Esophagus squamous epithelium (tissue), 5 donors: ENCODE data around the gene CHIT1. TPM values are rescaled to one million over a fixed set of nuclear protein-coding genes. Genes with fewer than 3 reads are reported as not detected.

Experiments used
- DNase-seq: peaks from one replicate; lab custom pipeline; 2025; lab: John Stamatoyannopoulos, UW
- H3K27ac ChIP-seq, 4 donors: fragments of 200-600 bp; sonication (generic); one replicate each; pipeline ENCODE4 v1.5.1; 2016 to 2019; ENCODE audit warnings: mild to moderate bottlenecking in 1 of 4
- H3K27me3 ChIP-seq, 4 donors: fragments of 200-600 bp; sonication (generic); 1 replicate in 3 of 4; 2 replicates in 1 of 4; pipeline versions ENCODE4 v1.5.1 to v1.6.0; 2017 to 2021; ENCODE audit warnings: antibody characterized with exemption in 1 of 4
- H3K36me3 ChIP-seq, 3 donors: fragments of 200-600 bp; sonication (generic); one replicate each; pipeline ENCODE4 v1.5.1; 2016 to 2019
- H3K4me1 ChIP-seq, 3 donors: fragments of 200-600 bp; sonication (generic); one replicate each; pipeline ENCODE4 v1.5.1; 2017 to 2019
- H3K4me3 ChIP-seq, 4 donors: fragments of 200-600 bp; sonication (generic); 1 replicate in 3 of 4; 2 replicates in 1 of 4; pipeline ENCODE4 v1.5.1; 2016 to 2019; ENCODE audit warnings: mild to moderate bottlenecking in 2 of 4, moderate library complexity in 1 of 4
- H3K9me3 ChIP-seq, 3 donors: fragments of 200-600 bp; sonication (generic); one replicate each; pipeline ENCODE4 v1.5.1; 2016 to 2019
- CTCF ChIP-seq, 6 experiments: fragments of 450-650 bp in 4 of 6; fragments of 200-600 bp in 2 of 6; sonication (generic) in 2 of 6; IDR thresholded peaks; one replicate each; pipeline ENCODE4 v1.5.1; 2016 to 2019; ENCODE audit warnings: antibody characterized with exemption in 6 of 6, mild to moderate bottlenecking in 4 of 6, moderate library complexity in 4 of 6
- POLR2A ChIP-seq, 4 donors: fragments of 450-650 bp; IDR thresholded peaks; one replicate each; pipeline ENCODE4 v1.6.1; 2017; ENCODE audit warnings: antibody characterized with exemption in 4 of 4, mild to moderate bottlenecking in 4 of 4, moderate library complexity in 3 of 4
- WGBS, 2 donors: methylation state at CpG; one replicate each; pipeline ENCODE4 v1.1.5; 2018; 5-methylcytosine and 5-hydroxymethylcytosine counted together
- intact Hi-C: fragments of 100-400 bp; cut with DNase I; formaldehyde crosslinking; loops from one replicate; pipeline ENCODE4 v1.15.0; 2022
- total RNA-seq, 4 donors: library from RNA; depleted of rRNA; stranded (reverse); fragments of >200 nt; gene quantifications; one replicate each; pipeline ENCODE4 v1.1.0, GENCODE V29; 2016
- donor health status: DM: yes; HTN: yes; CAD: no.

CHIT1 gene
- total RNA-seq, 4 donors from 2014 or later, result 1.00 TPM; not detected in 3

DNA sequence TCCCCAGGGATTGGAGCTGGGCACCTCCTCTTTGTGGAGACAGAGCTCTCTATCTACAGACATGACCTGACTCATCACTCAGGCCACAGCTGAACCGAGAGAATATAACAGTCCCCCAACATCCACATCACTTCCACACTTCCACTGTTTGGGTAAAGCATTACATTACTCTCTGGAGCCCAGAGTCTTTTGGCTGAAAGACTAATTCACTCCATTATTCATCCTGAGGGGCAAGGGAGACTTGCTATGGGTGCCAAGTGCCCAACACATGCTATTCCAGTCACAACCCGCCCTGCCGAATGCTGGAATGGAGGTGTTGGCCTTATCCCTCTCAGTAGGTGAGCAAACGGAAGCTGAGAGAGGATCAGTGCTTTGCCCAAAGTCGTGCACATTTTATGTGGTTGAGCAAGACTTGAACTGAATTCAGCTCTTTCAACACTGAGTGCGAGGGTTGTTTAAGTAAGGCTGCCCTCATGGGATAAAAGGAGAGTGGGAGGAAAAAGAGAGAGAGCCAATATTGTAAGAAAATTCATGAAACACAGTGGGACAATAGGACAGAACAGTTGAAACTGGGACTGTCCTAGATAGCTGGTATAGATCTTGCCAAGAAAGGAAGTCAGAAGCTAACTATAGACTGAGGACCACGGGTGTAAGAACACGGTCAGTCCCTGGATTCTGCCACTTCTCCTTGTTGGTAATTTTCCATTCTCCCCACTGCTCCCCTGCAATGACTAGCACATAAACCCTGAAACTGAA, 29.5 kb downstream of the CHIT1 start:
- H3K4me3 ChIP-seq, result no peak overlapping the region
- 4 to 17% methylated on average over 5 to 7 of the region's 8 CpGs for WGBS, 2 donors
- DNase-seq, result no peak

GRCh38 chr1:203199481-203199815, 30.0 kb downstream of the CHIT1 start:
- Histone ChIP-seq H3K27me3 (no peaks in the 10 kb centered on the region), H3K9me3 (no peaks in the 10 kb centered on the region), H3K27ac (peak overlapping the region; percentile 38 to 89 (median 76)), H3K4me1 (peaks cover 14 to 41% (median 32%) of the 10 kb centered on the region in 3 donors), H3K4me3 (no peak overlapping the region), H3K36me3 (no peaks in the 10 kb centered on the region)
- intact Hi-C loops, result no loop called here
- TF ChIP-seq POLR2A (IDR thresholded peaks at IDR 0.05) (no peak), CTCF (IDR thresholded peaks at IDR 0.05) (no peak)
- DNase-seq, result no peak
- WGBS, 2 donors, result 70% methylated on average over 3 of the region's 6 CpGs; no CpG with 5 or more reads in 1 of the 2 donors

More for the DNA sequence above, 29.5 kb downstream of the CHIT1 start:
- Histone ChIP-seq H3K27ac (peak overlapping the region; percentile 50 to 89 (median 76)), H3K9me3 (no peaks in the 10 kb centered on the region), H3K36me3 (no peaks in the 10 kb centered on the region), H3K4me1 (peaks cover 14 to 41% (median 32%) of the 10 kb centered on the region in 3 donors), H3K27me3 (no peaks in the 10 kb centered on the region)
- intact Hi-C loops, result no loop called here
- TF ChIP-seq POLR2A (IDR thresholded peaks at IDR 0.05), result no peak
- TF ChIP-seq CTCF (IDR thresholded peaks at IDR 0.05), result no peak

DNA sequence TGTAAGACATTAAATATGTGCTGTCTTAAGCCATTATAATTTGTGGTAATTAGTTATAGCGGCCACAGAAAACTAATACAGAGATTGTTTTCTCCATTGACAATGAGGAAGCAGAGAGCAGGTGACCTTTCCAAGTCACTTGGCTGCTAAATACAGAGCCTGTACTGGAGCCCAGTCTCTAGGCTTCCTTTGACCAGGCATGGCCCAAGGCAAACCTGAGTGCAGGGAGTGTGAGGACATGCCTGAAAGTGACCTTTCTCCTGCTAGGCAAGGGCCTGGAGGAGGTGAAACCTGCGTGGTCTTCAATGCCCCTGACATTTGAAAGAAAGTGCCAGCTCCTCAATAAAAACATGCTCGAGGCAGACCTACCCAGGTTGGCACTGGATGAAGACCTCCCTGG, 30.5 kb downstream of the CHIT1 start:
- H3K27ac ChIP-seq, result peak overlapping the region; percentile 38 to 89 (median 76)
- intact Hi-C loops, result no loop called here
- WGBS, 2 donors, result 62 to 78% methylated on average over 3 of the region's 3 CpGs
- H3K27me3 ChIP-seq, result no peaks in the 10 kb centered on the region
- no peak overlapping the region for H3K4me3 ChIP-seq
- no peaks in the 10 kb centered on the region for H3K36me3 ChIP-seq
- no peak for DNase-seq
- TF ChIP-seq CTCF (IDR thresholded peaks at IDR 0.05) (no peak), POLR2A (IDR thresholded peaks at IDR 0.05) (no peak)
- no peaks in the 10 kb centered on the region for H3K9me3 ChIP-seq
- peaks cover 14 to 41% (median 32%) of the 10 kb centered on the region in 3 donors for H3K4me1 ChIP-seq

GRCh38 chr1:203197625-203198024, 31.8 kb downstream of the CHIT1 start:
- DNase-seq, result no peak
- Histone ChIP-seq H3K9me3 (no peaks in the 10 kb centered on the region), H3K27me3 (no peaks in the 10 kb centered on the region), H3K4me3 (no peak overlapping the region), H3K36me3 (no peaks in the 10 kb centered on the region), H3K4me1 (peaks cover 14 to 41% (median 32%) of the 10 kb centered on the region in 3 donors), H3K27ac (no peak overlapping the region)
- WGBS, 2 donors, result 46 to 54% methylated on average over 3 of the region's 3 CpGs
- intact Hi-C loops, result no loop called here
- TF ChIP-seq POLR2A (IDR thresholded peaks at IDR 0.05) (no peak), CTCF (IDR thresholded peaks at IDR 0.05) (no peak)

DNA sequence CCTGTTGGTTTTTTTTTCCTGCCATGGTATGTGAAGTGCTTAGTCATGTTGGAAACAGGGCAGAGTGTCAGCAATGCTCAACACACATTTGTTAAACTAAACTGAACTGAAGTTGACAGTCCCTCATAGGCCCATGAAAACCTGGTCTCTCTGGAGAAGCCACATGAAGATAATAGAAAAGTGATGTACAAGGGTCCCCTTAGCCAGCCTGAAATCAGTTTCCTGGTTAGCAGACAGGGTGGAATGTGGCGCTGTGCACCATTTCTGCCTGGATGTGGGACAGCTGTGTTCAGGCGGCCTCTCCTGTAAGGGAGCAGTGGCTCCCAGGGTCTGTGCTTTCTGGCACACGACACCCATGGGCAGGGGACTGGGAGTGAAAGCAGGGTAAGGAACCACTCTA, 33.1 kb downstream of the CHIT1 start:
- no peak for DNase-seq

More for the DNA sequence above, 33.1 kb downstream of the CHIT1 start:
- Histone ChIP-seq H3K4me3 (no peak overlapping the region), H3K36me3 (no peaks in the 10 kb centered on the region), H3K27me3 (no peaks in the 10 kb centered on the region), H3K27ac (peak overlapping the region in 1 of 4 donors; percentile 36), H3K9me3 (no peaks in the 10 kb centered on the region), H3K4me1 (peaks cover 14 to 32% (median 24%) of the 10 kb centered on the region in 3 donors)
- intact Hi-C loops, result no loop called here
- TF ChIP-seq POLR2A (IDR thresholded peaks at IDR 0.05) (no peak), CTCF (IDR thresholded peaks at IDR 0.05) (no peak)
- WGBS, 2 donors, result 100% methylated on average over 2 of the region's 3 CpGs
